ENCODE measurements around the gene SLC6A19. TPM values are rescaled to one million over a fixed set of nuclear protein-coding genes. Genes with fewer than 3 reads are reported as not detected.

Gene SLC6A19
- polyA plus RNA-seq, 4 donors, result 56.3 to 199 (median 166) TPM

- H3K27me3 ChIP-seq (ENCODE audit: control insufficient read depth in 3 of 3, insufficient read depth in 3 of 3, low read length in 3 of 3), result peaks cover 0 to 4% (median 0%) of the 10 kb centered on the region in 3 donors
- WGBS, 3 donors, result 86 to 89% (median 87%) methylated on average over 17 of the region's 17 CpGs
- H3K4me1 ChIP-seq (ENCODE audit: control insufficient read depth in 3 of 3, insufficient read depth in 2 of 3, low read depth in 1 of 3, low read length in 2 of 3), result no peaks in the 10 kb centered on the region
- H3K27ac ChIP-seq (ENCODE audit: low read depth in 1 of 3, low read length in 2 of 3), result no peak overlapping the region
- no peaks in the 10 kb centered on the region for H3K36me3 ChIP-seq (ENCODE audit: control insufficient read depth in 3 of 3, insufficient read depth in 2 of 3, low read depth in 1 of 3, low read length in 3 of 3)
- FAIRE-seq, result no peak
- no peak for DNase-seq
- H3K4me3 ChIP-seq (ENCODE audit: low read depth in 1 of 3, low read length in 3 of 3), result no peak overlapping the region
- peaks cover 0 to 3% of the 10 kb centered on the region in 2 donors for H3K9me3 ChIP-seq (ENCODE audit: control insufficient read depth in 2 of 2, insufficient read depth in 1 of 2, low read depth in 1 of 2, low read length in 1 of 2)
Observed at GRCh38 chr5:1230551-1230950, 29.2 kb downstream of the SLC6A19 start.

DNA sequence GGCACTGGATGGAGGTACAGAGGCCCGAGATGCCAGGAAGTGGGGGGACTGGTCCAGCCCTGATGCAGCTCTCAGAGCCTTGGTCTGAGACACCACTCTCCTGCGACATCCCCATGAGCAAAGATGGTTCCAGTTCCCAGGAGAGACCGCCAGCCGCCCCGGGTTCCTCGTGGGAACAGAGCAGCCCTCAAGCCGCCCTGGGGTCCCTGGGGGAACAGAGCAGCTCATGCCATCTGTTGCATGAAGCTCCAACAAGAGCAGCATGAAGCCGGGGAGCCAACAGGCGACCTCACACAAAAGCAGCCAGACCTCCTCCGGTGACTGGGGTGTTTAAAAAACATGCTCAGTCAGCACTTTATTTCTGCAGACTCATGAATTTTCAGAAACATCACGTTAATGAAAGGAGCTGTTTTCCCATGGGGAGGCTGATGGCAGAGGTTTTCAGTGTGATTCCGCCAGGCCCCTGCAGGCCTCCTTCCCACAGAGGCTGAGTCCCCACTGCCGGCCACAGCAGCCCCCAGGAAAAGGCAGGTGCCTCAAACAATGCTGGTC lies 30.0 kb downstream of the SLC6A19 start:
- Histone ChIP-seq H3K27me3 (ENCODE audit: control insufficient read depth in 3 of 3, insufficient read depth in 3 of 3, low read length in 3 of 3) (peaks cover 0 to 4% (median 0%) of the 10 kb centered on the region in 3 donors), H3K9me3 (ENCODE audit: control insufficient read depth in 2 of 2, insufficient read depth in 1 of 2, low read depth in 1 of 2, low read length in 1 of 2) (peaks cover 0 to 4% of the 10 kb centered on the region in 2 donors), H3K27ac (ENCODE audit: low read depth in 1 of 3, low read length in 2 of 3) (no peak overlapping the region), H3K36me3 (ENCODE audit: control insufficient read depth in 3 of 3, insufficient read depth in 2 of 3, low read depth in 1 of 3, low read length in 3 of 3) (no peaks in the 10 kb centered on the region), H3K4me1 (ENCODE audit: control insufficient read depth in 3 of 3, insufficient read depth in 2 of 3, low read depth in 1 of 3, low read length in 2 of 3) (no peaks in the 10 kb centered on the region), H3K4me3 (ENCODE audit: low read depth in 1 of 3, low read length in 3 of 3) (no peak overlapping the region)
- WGBS, 3 donors, result 72 to 85% (median 75%) methylated on average over 13 of the region's 13 CpGs
- FAIRE-seq, result no peak
- DNase-seq, result no peak

- WGBS, 3 donors, result 92 to 94% (median 93%) methylated on average over 25 of the region's 25 CpGs
- Histone ChIP-seq H3K27me3 (ENCODE audit: control insufficient read depth in 3 of 3, insufficient read depth in 3 of 3, low read length in 3 of 3) (peaks cover 0 to 4% (median 0%) of the 10 kb centered on the region in 3 donors), H3K27ac (ENCODE audit: low read depth in 1 of 3, low read length in 2 of 3) (no peak overlapping the region), H3K4me3 (ENCODE audit: low read depth in 1 of 3, low read length in 3 of 3) (no peak overlapping the region), H3K4me1 (ENCODE audit: control insufficient read depth in 3 of 3, insufficient read depth in 2 of 3, low read depth in 1 of 3, low read length in 2 of 3) (peaks cover 0 to 2% (median 0%) of the 10 kb centered on the region in 3 donors), H3K9me3 (ENCODE audit: control insufficient read depth in 2 of 2, insufficient read depth in 1 of 2, low read depth in 1 of 2, low read length in 1 of 2) (peaks cover 0 to 8% of the 10 kb centered on the region in 2 donors), H3K36me3 (ENCODE audit: control insufficient read depth in 3 of 3, insufficient read depth in 2 of 3, low read depth in 1 of 3, low read length in 3 of 3) (peaks cover 0 to under 1% (median 0%) of the 10 kb centered on the region in 3 donors)
- DNase-seq, result no peak
- FAIRE-seq, result no peak
Observed at GRCh38 chr5:1232780-1233179, 31.4 kb downstream of the SLC6A19 start.

DNA sequence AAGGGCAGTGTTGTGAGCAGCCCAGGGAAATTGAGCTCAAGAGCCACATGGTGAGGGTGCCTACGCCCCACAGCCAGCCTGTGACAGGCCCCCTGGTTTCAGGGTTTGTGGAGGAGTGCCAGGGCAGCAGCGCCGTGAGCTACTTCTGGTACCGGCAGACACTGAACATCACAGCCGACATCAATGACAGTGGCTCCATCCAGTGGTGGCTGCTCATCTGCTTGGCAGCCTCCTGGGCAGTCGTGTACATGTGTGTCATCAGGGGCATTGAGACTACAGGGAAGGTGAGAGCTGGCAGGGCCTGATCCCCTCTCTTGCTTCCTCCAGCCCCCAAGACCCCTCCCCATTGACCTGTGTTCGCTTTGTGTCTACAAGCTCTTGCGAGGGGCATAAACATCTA lies 34.0 kb downstream of the SLC6A19 start:
- Histone ChIP-seq H3K27ac (ENCODE audit: low read depth in 1 of 3, low read length in 2 of 3) (no peak overlapping the region), H3K4me1 (ENCODE audit: control insufficient read depth in 3 of 3, insufficient read depth in 2 of 3, low read depth in 1 of 3, low read length in 2 of 3) (peaks cover 0 to 26% (median 5%) of the 10 kb centered on the region in 3 donors), H3K27me3 (ENCODE audit: control insufficient read depth in 3 of 3, insufficient read depth in 3 of 3, low read length in 3 of 3) (no peaks in the 10 kb centered on the region), H3K36me3 (ENCODE audit: control insufficient read depth in 3 of 3, insufficient read depth in 2 of 3, low read depth in 1 of 3, low read length in 3 of 3) (peaks cover 0 to 2% (median 0%) of the 10 kb centered on the region in 3 donors), H3K4me3 (ENCODE audit: low read depth in 1 of 3, low read length in 3 of 3) (no peak overlapping the region), H3K9me3 (ENCODE audit: control insufficient read depth in 2 of 2, insufficient read depth in 1 of 2, low read depth in 1 of 2, low read length in 1 of 2) (peaks cover 0 to 16% of the 10 kb centered on the region in 2 donors)
- 86 to 94% (median 93%) methylated on average over 8 of the region's 8 CpGs for WGBS, 3 donors
- no peak for FAIRE-seq
- no peak for DNase-seq

DNA sequence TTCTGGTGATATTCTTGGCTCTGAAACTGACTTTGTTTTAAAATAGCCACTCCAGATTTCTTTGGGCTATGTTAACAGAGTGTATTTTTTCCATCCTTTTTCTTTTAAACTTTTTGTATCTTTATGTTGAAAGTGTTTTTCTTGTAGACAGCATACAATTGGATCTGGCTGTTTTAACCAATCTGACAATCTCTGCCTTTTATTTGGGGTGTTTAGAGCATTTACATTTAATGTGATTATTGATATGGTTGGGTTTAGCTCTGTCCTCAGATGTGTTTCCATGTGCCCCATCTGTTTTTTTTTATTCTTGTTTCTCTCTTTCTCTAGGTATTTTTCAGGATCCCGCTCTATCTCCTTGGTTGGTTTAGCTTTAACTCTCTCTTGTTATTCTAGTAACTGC lies 34.4 kb downstream of the SLC6A19 start:
- DNase-seq, result no peak
- H3K27ac ChIP-seq (ENCODE audit: low read depth in 1 of 3, low read length in 2 of 3), result no peak overlapping the region
- H3K36me3 ChIP-seq (ENCODE audit: control insufficient read depth in 3 of 3, insufficient read depth in 2 of 3, low read depth in 1 of 3, low read length in 3 of 3), result peaks cover 0 to 2% (median 0%) of the 10 kb centered on the region in 3 donors
- peaks cover 0 to 16% of the 10 kb centered on the region in 2 donors for H3K9me3 ChIP-seq (ENCODE audit: control insufficient read depth in 2 of 2, insufficient read depth in 1 of 2, low read depth in 1 of 2, low read length in 1 of 2)
- H3K4me1 ChIP-seq (ENCODE audit: control insufficient read depth in 3 of 3, insufficient read depth in 2 of 3, low read depth in 1 of 3, low read length in 2 of 3), result peaks cover 0 to 29% (median 5%) of the 10 kb centered on the region in 3 donors
- no peaks in the 10 kb centered on the region for H3K27me3 ChIP-seq (ENCODE audit: control insufficient read depth in 3 of 3, insufficient read depth in 3 of 3, low read length in 3 of 3)
- no peak overlapping the region for H3K4me3 ChIP-seq (ENCODE audit: low read depth in 1 of 3, low read length in 3 of 3)
- no peak for FAIRE-seq
- 95 to 100% (median 96%) methylated on average over 1 of the region's 1 CpG for WGBS, 3 donors

GRCh38 chr5:1239505-1240251 lies 38.3 kb downstream of the SLC6A19 start:
- H3K4me3 ChIP-seq (ENCODE audit: low read depth in 1 of 3, low read length in 3 of 3), result no peak overlapping the region
- peaks cover 0 to 5% (median 0%) of the 10 kb centered on the region in 3 donors for H3K27me3 ChIP-seq (ENCODE audit: control insufficient read depth in 3 of 3, insufficient read depth in 3 of 3, low read length in 3 of 3)
- no peak for FAIRE-seq
- H3K36me3 ChIP-seq (ENCODE audit: control insufficient read depth in 3 of 3, insufficient read depth in 2 of 3, low read depth in 1 of 3, low read length in 3 of 3), result peaks cover 0 to 2% (median 0%) of the 10 kb centered on the region in 3 donors
- H3K9me3 ChIP-seq (ENCODE audit: control insufficient read depth in 2 of 2, insufficient read depth in 1 of 2, low read depth in 1 of 2, low read length in 1 of 2), result peaks cover 0 to 16% of the 10 kb centered on the region in 2 donors
- DNase-seq, result peak; percentile 89 to 97
- H3K4me1 ChIP-seq (ENCODE audit: control insufficient read depth in 3 of 3, insufficient read depth in 2 of 3, low read depth in 1 of 3, low read length in 2 of 3), result peaks cover 0 to 29% (median 5%) of the 10 kb centered on the region in 3 donors
- 13 to 55% (median 34%) methylated on average over 22 of the region's 22 CpGs for WGBS, 3 donors
- peak overlapping the region; percentile 61 to 79 (median 66) for H3K27ac ChIP-seq (ENCODE audit: low read depth in 1 of 3, low read length in 2 of 3)

- Histone ChIP-seq H3K36me3 (ENCODE audit: control insufficient read depth in 3 of 3, insufficient read depth in 2 of 3, low read depth in 1 of 3, low read length in 3 of 3) (peaks cover 0 to 2% (median 0%) of the 10 kb centered on the region in 3 donors), H3K4me3 (ENCODE audit: low read depth in 1 of 3, low read length in 3 of 3) (no peak overlapping the region), H3K9me3 (ENCODE audit: control insufficient read depth in 2 of 2, insufficient read depth in 1 of 2, low read depth in 1 of 2, low read length in 1 of 2) (peaks cover 0 to 13% of the 10 kb centered on the region in 2 donors), H3K27ac (ENCODE audit: low read depth in 1 of 3, low read length in 2 of 3) (peak overlapping the region in 2 of 3 donors; percentile 42 to 79), H3K4me1 (ENCODE audit: control insufficient read depth in 3 of 3, insufficient read depth in 2 of 3, low read depth in 1 of 3, low read length in 2 of 3) (peaks cover 0 to 29% (median 5%) of the 10 kb centered on the region in 3 donors), H3K27me3 (ENCODE audit: control insufficient read depth in 3 of 3, insufficient read depth in 3 of 3, low read length in 3 of 3) (peaks cover 0 to 15% (median 0%) of the 10 kb centered on the region in 3 donors)
- FAIRE-seq, result no peak
- DNase-seq, result no peak
- 65 to 84% (median 76%) methylated on average over 29 of the region's 29 CpGs for WGBS, 3 donors
Observed at GRCh38 chr5:1240496-1241260, 39.3 kb downstream of the SLC6A19 start.

DNA sequence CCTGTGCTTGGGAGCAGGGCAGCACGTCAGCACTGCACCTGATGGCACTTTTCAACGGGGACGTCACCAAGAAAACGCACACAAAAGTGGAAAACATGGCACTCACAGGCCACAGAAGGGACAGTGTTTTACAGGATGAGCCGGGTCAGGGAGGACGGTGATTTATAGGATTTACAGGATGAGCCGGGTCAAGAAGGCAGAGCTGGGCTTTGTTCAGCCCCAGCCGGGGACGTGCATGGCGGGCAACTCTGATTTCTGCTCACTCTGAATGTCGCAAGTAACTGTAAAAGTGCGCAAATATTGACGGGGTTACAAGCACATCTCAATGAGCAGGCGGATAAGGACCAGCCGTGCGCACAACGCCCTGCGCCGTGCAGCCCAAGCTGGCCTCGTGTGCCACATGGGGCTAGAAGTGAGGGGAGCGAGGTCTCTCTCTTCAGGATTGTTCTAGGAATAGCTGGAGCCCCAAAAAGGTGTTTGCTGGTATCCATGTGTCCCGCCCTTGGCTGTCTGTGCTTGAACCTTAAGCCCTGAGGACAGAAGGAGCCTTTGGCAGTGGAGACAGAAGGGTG lies 40.2 kb downstream of the SLC6A19 start:
- Histone ChIP-seq H3K36me3 (ENCODE audit: control insufficient read depth in 3 of 3, insufficient read depth in 2 of 3, low read depth in 1 of 3, low read length in 3 of 3) (peaks cover 0 to 2% (median 0%) of the 10 kb centered on the region in 3 donors), H3K4me3 (ENCODE audit: low read depth in 1 of 3, low read length in 3 of 3) (no peak overlapping the region), H3K9me3 (ENCODE audit: control insufficient read depth in 2 of 2, insufficient read depth in 1 of 2, low read depth in 1 of 2, low read length in 1 of 2) (peaks cover 0 to 10% of the 10 kb centered on the region in 2 donors), H3K27ac (ENCODE audit: low read depth in 1 of 3, low read length in 2 of 3) (no peak overlapping the region), H3K4me1 (ENCODE audit: control insufficient read depth in 3 of 3, insufficient read depth in 2 of 3, low read depth in 1 of 3, low read length in 2 of 3) (peaks cover 0 to 35% (median 5%) of the 10 kb centered on the region in 3 donors), H3K27me3 (ENCODE audit: control insufficient read depth in 3 of 3, insufficient read depth in 3 of 3, low read length in 3 of 3) (peaks cover 0 to 23% (median 0%) of the 10 kb centered on the region in 3 donors)
- DNase-seq (no peak), FAIRE-seq (no peak)
- 81 to 92% (median 91%) methylated on average over 22 of the region's 22 CpGs for WGBS, 3 donors
